Activated CD8-positive, alpha-beta T cell treated with anti-CD3 and anti-CD28 coated beads, Interleukin-2, amount 10 ng/mL, durations not matched to agents 7 days and 5 days (primary cell): ENCODE data around the gene SYT12. TPM values are rescaled to one million over a fixed set of nuclear protein-coding genes. Genes with fewer than 3 reads are reported as not detected.

Experiments
- ATAC-seq: fragments of 150-1000 bp; cut with Tn5 transposase; one replicate; pipeline ENCODE4 v1.10.0; 2021; ENCODE audit warnings: moderate library complexity
- CTCF ChIA-PET: fragments of 350-600 bp; sonication (Branson Sonifier 250); formaldehyde crosslinking; loops from one replicate; lab custom pipeline; 2021; ENCODE audit warnings: antibody characterized with exemption; lab: Charles Lee
- POLR2A ChIA-PET: fragments of 350-600 bp; sonication (Branson Sonifier 250); formaldehyde crosslinking; loops from one replicate; lab custom pipeline; 2021; ENCODE audit warnings: antibody characterized with exemption; lab: Charles Lee
- DNase-seq: peaks from one replicate; pipeline ENCODE4 v3.0.0-alpha.2; 2020
- H3K27ac Mint-ChIP-seq: one replicate; pipeline ENCODE4 v1.8.0; 2021; ENCODE audit warnings: mild to moderate bottlenecking, mixed read lengths
- H3K27me3 Mint-ChIP-seq: one replicate; pipeline ENCODE4 v1.8.0; 2021; ENCODE audit warnings: low read depth, mixed read lengths
- H3K36me3 Mint-ChIP-seq: one replicate; pipeline ENCODE4 v1.8.0; 2021; ENCODE audit warnings: low read depth, mixed read lengths
- H3K4me1 Mint-ChIP-seq: one replicate; pipeline ENCODE4 v1.8.0; 2021; ENCODE audit warnings: low read depth, mixed read lengths
- H3K4me3 Mint-ChIP-seq: one replicate; pipeline ENCODE4 v1.8.0; 2021; ENCODE audit warnings: mild to moderate bottlenecking, mixed read lengths
- H3K9me3 Mint-ChIP-seq: one replicate; pipeline ENCODE4 v1.8.0; 2022; ENCODE audit warnings: mixed read lengths; ENCODE audit not compliant: insufficient read depth
- microRNA-seq: library from miRNA; unstranded; fragments of <30 nt; microRNA quantifications from one replicate; pipeline ENCODE4 v1.2.0, GENCODE V29; 2022
- total RNA-seq, 2 experiments: library from RNA; stranded (reverse); gene quantifications; one replicate each; pipeline ENCODE4 v1.2.3, GENCODE V29; 2021

Gene SYT12
- total RNA-seq, 2 experiments from 2014 or later, result not detected

DNA sequence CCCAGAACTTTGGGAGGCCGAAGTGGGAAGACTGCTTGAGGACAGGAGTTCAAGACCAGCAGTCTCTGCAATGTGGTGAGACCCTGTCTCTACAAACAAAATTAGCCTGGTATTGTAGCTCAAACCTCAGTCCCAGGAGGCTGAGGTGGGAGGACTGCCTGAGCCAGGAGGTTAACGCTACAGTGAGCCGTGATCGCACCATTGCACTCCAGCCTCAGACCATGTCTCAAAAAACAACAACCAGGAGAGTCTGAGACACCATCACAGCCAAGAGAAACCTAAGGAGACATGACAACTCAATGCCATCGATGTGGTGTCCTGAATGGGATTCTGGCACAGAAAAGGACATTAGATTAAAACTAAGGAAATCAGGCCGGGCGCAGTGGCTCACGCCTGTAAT is 67.8 kb downstream of the SYT12 start:
- H3K36me3 Mint-ChIP-seq, result no peaks in the 10 kb centered on the region
- no peak overlapping the region for H3K27ac Mint-ChIP-seq
- CTCF ChIA-PET, result interaction anchor here (1.4 kb wide), 1 partner anchor 10 kb away, joined by 4 read pairs; no protein-coding TSS in a partner anchor
- ATAC-seq (no peak), DNase-seq (no peak)
- H3K27me3 Mint-ChIP-seq, result no peaks in the 10 kb centered on the region
- H3K9me3 Mint-ChIP-seq, result no peaks in the 10 kb centered on the region
- H3K4me3 Mint-ChIP-seq, result no peak overlapping the region
- no peaks in the 10 kb centered on the region for H3K4me1 Mint-ChIP-seq
- POLR2A ChIA-PET, result no interaction called here

GRCh38 chr11:67095214-67095507 is 72.2 kb downstream of the SYT12 start:
- no peak for ATAC-seq
- no peak for DNase-seq
- CTCF ChIA-PET, result interaction anchor here (0.9 kb wide), 1 partner anchor 16 kb away, joined by 3 read pairs; no protein-coding TSS in a partner anchor
- POLR2A ChIA-PET, result interaction anchor here (1.1 kb wide), 1 partner anchor 16 kb away, joined by 3 read pairs; no protein-coding TSS in a partner anchor
- Mint-ChIP-seq H3K27me3 (no peaks in the 10 kb centered on the region), H3K4me3 (no peak overlapping the region), H3K9me3 (no peaks in the 10 kb centered on the region), H3K27ac (no peak overlapping the region), H3K36me3 (no peaks in the 10 kb centered on the region), H3K4me1 (peaks cover 9% of the 10 kb centered on the region)

DNA sequence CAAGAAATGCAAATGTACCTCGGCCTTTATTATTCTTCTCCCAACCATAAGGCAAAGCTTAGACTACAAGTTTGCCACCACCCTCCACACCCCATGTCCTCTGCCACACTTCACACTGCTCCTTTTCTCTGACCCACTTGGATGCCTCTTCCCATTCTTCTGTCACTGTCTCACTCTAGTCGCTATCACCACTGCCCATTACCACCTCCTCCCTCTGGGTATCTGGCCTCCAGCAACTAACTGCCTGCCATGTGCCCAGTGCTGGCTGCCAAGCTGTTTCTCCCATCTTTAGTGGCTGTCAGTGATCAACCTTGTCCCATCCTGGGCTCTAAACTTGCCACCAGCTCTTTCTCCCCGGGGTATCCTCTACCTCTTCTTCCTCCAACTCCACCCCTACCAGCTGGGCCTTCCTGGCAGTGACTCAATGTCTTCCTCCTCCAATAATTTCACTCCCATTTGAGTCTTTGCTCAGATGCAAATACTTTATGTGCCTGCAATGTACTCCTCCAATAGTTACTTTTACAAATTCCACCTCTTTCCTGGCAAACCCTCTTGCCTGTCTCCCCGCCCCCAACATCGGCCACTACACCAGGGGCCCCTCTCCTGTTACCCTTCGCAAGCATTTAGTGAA is 76.0 kb downstream of the SYT12 start:
- DNase-seq (no peak), ATAC-seq (no peak)
- ChIA-PET POLR2A (interaction anchor here (1.3 kb wide), 1 partner anchor 19 kb away, joined by 3 read pairs; no protein-coding TSS in a partner anchor), CTCF (interaction anchor here (0.7 kb wide), 1 partner anchor 16 kb away, joined by 3 read pairs; no protein-coding TSS in a partner anchor)
- Mint-ChIP-seq H3K27ac (peak overlapping the region; percentile 43), H3K9me3 (no peaks in the 10 kb centered on the region), H3K27me3 (no peaks in the 10 kb centered on the region), H3K4me1 (peaks cover 25% of the 10 kb centered on the region), H3K36me3 (no peaks in the 10 kb centered on the region), H3K4me3 (no peak overlapping the region)

DNA sequence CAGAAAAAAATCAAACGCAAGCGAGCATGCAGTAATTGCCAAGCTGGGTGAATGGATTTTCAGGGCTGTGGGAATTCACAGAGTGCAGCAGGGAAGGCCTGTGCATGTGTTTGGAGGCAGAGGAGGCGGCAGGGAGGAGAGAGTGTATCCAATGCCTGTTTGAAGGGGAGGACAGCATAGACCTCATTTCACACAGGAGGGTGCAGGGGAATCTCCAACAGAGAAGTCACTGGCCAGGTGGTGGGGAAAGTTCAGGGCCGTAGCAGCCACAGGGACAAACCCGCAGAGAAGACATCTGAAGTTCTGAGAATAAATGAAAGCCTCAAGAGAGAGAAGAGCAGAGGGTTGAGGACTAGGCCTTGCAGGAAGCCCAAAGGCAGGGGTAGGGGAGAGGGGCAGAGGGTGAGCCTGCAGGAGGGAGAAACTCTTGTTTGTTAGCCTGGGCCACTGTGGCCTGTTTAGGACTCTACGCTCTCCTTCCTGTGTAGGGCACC is 76.9 kb downstream of the SYT12 start:
- Mint-ChIP-seq H3K36me3 (no peaks in the 10 kb centered on the region), H3K27ac (peak overlapping the region; percentile 86), H3K4me3 (no peak overlapping the region), H3K9me3 (no peaks in the 10 kb centered on the region), H3K4me1 (peaks cover 34% of the 10 kb centered on the region), H3K27me3 (no peaks in the 10 kb centered on the region)
- DNase-seq (peak; percentile 31), ATAC-seq (peak; percentile 28)
- CTCF ChIA-PET, result no interaction called here
- POLR2A ChIA-PET, result no interaction called here

Small RNA genes within 50 kb of the gene (microRNA-seq; reads per million reads assigned to microRNA genes)
- gene MIR6860, result not detected

Other genes with a start within 250 kb of the SYT12 start
- 10 to 100 TPM; 23.1 to 27.3 TPM for gene RCE1, start 179.7 kb upstream of the SYT12 start, total RNA-seq
- gene LRFN4, start 166.1 kb upstream of the SYT12 start, total RNA-seq, result 10 to 100 TPM; 24.6 to 28.3 TPM
- 10 to 100 TPM; 10.4 to 11.7 TPM for gene PC, start 64.8 kb upstream of the SYT12 start, total RNA-seq
- gene C11orf86, start 47.8 kb upstream of the SYT12 start, total RNA-seq, result not detected
- not detected for gene RHOD, start 33.7 kb downstream of the SYT12 start, total RNA-seq
- gene KDM2A, start 96.1 kb downstream of the SYT12 start, total RNA-seq, result 10 to 100 TPM; 90.3 to 93.1 TPM
- 100 to 1,000 TPM; 338 to 348 TPM for gene GRK2, start 243.3 kb downstream of the SYT12 start, total RNA-seq